GM10266 (cell line): ENCODE results near the gene DDN.

ENCODE experiments used
- DNase-seq: peaks from one replicate; pipeline ENCODE4 v3.0.0; 2012; ENCODE audit errors: extremely low spot score
- CTCF ChIP-seq: IDR thresholded peaks from 2 replicates; pipeline ENCODE4 v1.5.1; 2012; ENCODE audit warnings: mild to moderate bottlenecking, low read depth; ENCODE audit not compliant: control insufficient read depth, insufficient read depth; ENCODE audit errors: missing control alignments

DDN gene

GRCh38 chr12:49036029-49036428 is 36.9 kb upstream of the DDN start:
- DNase-seq: no peak

GRCh38 chr12:49034286-49034622 is 35.1 kb upstream of the DDN start:
- DNase-seq: no peak
- no peak for TF ChIP-seq CTCF

More at GRCh38 chr12:49036029-49036428, 36.9 kb upstream of the DDN start:
- TF ChIP-seq CTCF: no peak

- DNase-seq: no peak
- no peak for TF ChIP-seq CTCF
These were observed 34.6 kb upstream of the DDN start for GRCh38 chr12:49033611-49034285.

GRCh38 chr12:49032679-49033447 is 33.7 kb upstream of the DDN start:
- no peak for TF ChIP-seq CTCF
- DNase-seq: no peak

- DNase-seq: no peak
These were observed 33.1 kb upstream of the DDN start for GRCh38 chr12:49032276-49032675.

GRCh38 chr12:49031573-49032161 is 32.5 kb upstream of the DDN start:
- no peak for DNase-seq
- no peak for TF ChIP-seq CTCF

More at GRCh38 chr12:49032276-49032675, 33.1 kb upstream of the DDN start:
- TF ChIP-seq CTCF: no peak
